ENCODE results near the gene CDK2AP2. TPM values are rescaled to one million over a fixed set of nuclear protein-coding genes. Genes with fewer than 3 reads are reported as not detected.
A peak's percentile ranks its signal among the peaks of the same experiment; 100 is the strongest.

CDK2AP2 gene
- total RNA-seq, 2 donors from 2014 or later, result 33.8 to 45.6 TPM

- ATAC-seq, result peak; percentile 15
These were observed 2.9 kb downstream of the CDK2AP2 start, which contains the start of gene PITPNM1 for GRCh38 chr11:67504950-67505581. Gene PITPNM1 (minus strand): TSS chr11:67505363. CDS start chr11:67504180, 1,183 bp downstream.

GRCh38 chr11:67504005-67504949 lies 3.7 kb downstream of the CDK2AP2 start:
- H3K4me1 Mint-ChIP-seq, result peaks cover 52% of the 10 kb centered on the region
- H3K27ac Mint-ChIP-seq, result peak overlapping the region; percentile 97
- no peaks in the 10 kb centered on the region for H3K9me3 ChIP-seq (ENCODE audit: control insufficient read depth, low read length, poor library complexity, severe bottlenecking)
- DNase-seq (peak in 2 of 3 donors; percentile 52 to 57), ATAC-seq (no peak)
- peak overlapping the region; percentile 94 for H3K4me3 Mint-ChIP-seq
- no peaks in the 10 kb centered on the region for H3K27me3 Mint-ChIP-seq
- H3K36me3 Mint-ChIP-seq (ENCODE audit: low read depth), result no peaks in the 10 kb centered on the region

More at GRCh38 chr11:67504950-67505581, 2.9 kb downstream of the CDK2AP2 start, which contains the start of gene PITPNM1:
- DNase-seq, result peak; percentile 57 to 70 (median 62)
- no peaks in the 10 kb centered on the region for H3K27me3 Mint-ChIP-seq
- H3K36me3 Mint-ChIP-seq (ENCODE audit: low read depth), result no peaks in the 10 kb centered on the region
- peaks cover 50% of the 10 kb centered on the region for H3K4me1 Mint-ChIP-seq
- H3K4me3 Mint-ChIP-seq, result peak within 1 kb of the TSS; percentile 94
- H3K27ac Mint-ChIP-seq, result peak within 1 kb of the TSS; percentile 97
- no peaks in the 10 kb centered on the region for H3K9me3 ChIP-seq (ENCODE audit: control insufficient read depth, low read length, poor library complexity, severe bottlenecking)

- peak overlapping the region; percentile 88 for H3K4me3 Mint-ChIP-seq
- no peaks in the 10 kb centered on the region for H3K36me3 Mint-ChIP-seq (ENCODE audit: low read depth)
- H3K4me1 Mint-ChIP-seq, result peaks cover 45% of the 10 kb centered on the region
- ATAC-seq, result no peak
- H3K27me3 Mint-ChIP-seq, result no peaks in the 10 kb centered on the region
- no peak for DNase-seq
- H3K27ac Mint-ChIP-seq, result peak overlapping the region; percentile 89
- H3K9me3 ChIP-seq (ENCODE audit: control insufficient read depth, low read length, poor library complexity, severe bottlenecking), result no peaks in the 10 kb centered on the region
These were observed 4.6 kb downstream of the CDK2AP2 start for GRCh38 chr11:67503119-67504004.

- Mint-ChIP-seq H3K4me3 (peak overlapping the region; percentile 88), H3K27me3 (no peaks in the 10 kb centered on the region), H3K4me1 (peaks cover 45% of the 10 kb centered on the region), H3K27ac (peak overlapping the region; percentile 89), H3K36me3 (ENCODE audit: low read depth) (no peaks in the 10 kb centered on the region)
- H3K9me3 ChIP-seq (ENCODE audit: control insufficient read depth, low read length, poor library complexity, severe bottlenecking), result no peaks in the 10 kb centered on the region
- DNase-seq (no peak), ATAC-seq (no peak)
These were observed 5.5 kb downstream of the CDK2AP2 start for GRCh38 chr11:67502328-67502979.

- no peaks in the 10 kb centered on the region for H3K9me3 ChIP-seq (ENCODE audit: control insufficient read depth, low read length, poor library complexity, severe bottlenecking)
- Mint-ChIP-seq H3K27me3 (no peaks in the 10 kb centered on the region), H3K4me1 (peaks cover 41% of the 10 kb centered on the region), H3K36me3 (ENCODE audit: low read depth) (no peaks in the 10 kb centered on the region), H3K27ac (peak overlapping the region; percentile 84), H3K4me3 (no peak overlapping the region)
- no peak for DNase-seq
- ATAC-seq, result no peak
These were observed 6.1 kb downstream of the CDK2AP2 start for GRCh38 chr11:67501854-67502253.

- Mint-ChIP-seq H3K36me3 (ENCODE audit: low read depth) (no peaks in the 10 kb centered on the region), H3K27ac (peak overlapping the region; percentile 84), H3K4me3 (no peak overlapping the region), H3K4me1 (peaks cover 36% of the 10 kb centered on the region), H3K27me3 (no peaks in the 10 kb centered on the region)
- ATAC-seq, result no peak
- DNase-seq, result no peak
- H3K9me3 ChIP-seq (ENCODE audit: control insufficient read depth, low read length, poor library complexity, severe bottlenecking), result no peaks in the 10 kb centered on the region
These were observed 6.9 kb downstream of the CDK2AP2 start for GRCh38 chr11:67500831-67501715.

GRCh38 chr11:67500484-67500821 lies 7.5 kb downstream of the CDK2AP2 start:
- no peak overlapping the region for H3K4me3 Mint-ChIP-seq
- no peak overlapping the region for H3K27ac Mint-ChIP-seq
- H3K27me3 Mint-ChIP-seq, result no peaks in the 10 kb centered on the region
- DNase-seq (no peak), ATAC-seq (no peak)
- H3K4me1 Mint-ChIP-seq, result peaks cover 32% of the 10 kb centered on the region
- H3K36me3 Mint-ChIP-seq (ENCODE audit: low read depth), result no peaks in the 10 kb centered on the region
- H3K9me3 ChIP-seq (ENCODE audit: control insufficient read depth, low read length, poor library complexity, severe bottlenecking), result no peaks in the 10 kb centered on the region

- DNase-seq (no peak), ATAC-seq (no peak)
- no peak overlapping the region for H3K27ac Mint-ChIP-seq
- H3K9me3 ChIP-seq (ENCODE audit: control insufficient read depth, low read length, poor library complexity, severe bottlenecking), result no peaks in the 10 kb centered on the region
- no peaks in the 10 kb centered on the region for H3K36me3 Mint-ChIP-seq (ENCODE audit: low read depth)
- peaks cover 30% of the 10 kb centered on the region for H3K4me1 Mint-ChIP-seq
- no peak overlapping the region for H3K4me3 Mint-ChIP-seq
- no peaks in the 10 kb centered on the region for H3K27me3 Mint-ChIP-seq
These were observed 8.0 kb downstream of the CDK2AP2 start for GRCh38 chr11:67499808-67500483.

- no peak for DNase-seq
- Mint-ChIP-seq H3K4me1 (peaks cover 25% of the 10 kb centered on the region), H3K27ac (no peak overlapping the region), H3K4me3 (no peak overlapping the region), H3K27me3 (no peaks in the 10 kb centered on the region), H3K36me3 (ENCODE audit: low read depth) (no peaks in the 10 kb centered on the region)
- H3K9me3 ChIP-seq (ENCODE audit: control insufficient read depth, low read length, poor library complexity, severe bottlenecking), result no peaks in the 10 kb centered on the region
- no peak for ATAC-seq
These were observed 9.4 kb downstream of the CDK2AP2 start for GRCh38 chr11:67498544-67498972.

GRCh38 chr11:67497656-67498291 lies 10.2 kb downstream of the CDK2AP2 start:
- no peak overlapping the region for H3K27ac Mint-ChIP-seq
- no peaks in the 10 kb centered on the region for H3K9me3 ChIP-seq (ENCODE audit: control insufficient read depth, low read length, poor library complexity, severe bottlenecking)
- no peak overlapping the region for H3K4me3 Mint-ChIP-seq
- no peak for DNase-seq
- no peak for ATAC-seq
- no peaks in the 10 kb centered on the region for H3K36me3 Mint-ChIP-seq (ENCODE audit: low read depth)
- H3K4me1 Mint-ChIP-seq, result peaks cover 22% of the 10 kb centered on the region
- H3K27me3 Mint-ChIP-seq, result no peaks in the 10 kb centered on the region

GRCh38 chr11:67496113-67496512 lies 11.8 kb downstream of the CDK2AP2 start:
- no peaks in the 10 kb centered on the region for H3K27me3 Mint-ChIP-seq
- ATAC-seq, result no peak
- no peak overlapping the region for H3K27ac Mint-ChIP-seq

More at GRCh38 chr11:67496113-67496512, 11.8 kb downstream of the CDK2AP2 start:
- H3K9me3 ChIP-seq (ENCODE audit: control insufficient read depth, low read length, poor library complexity, severe bottlenecking), result no peaks in the 10 kb centered on the region
- no peak overlapping the region for H3K4me3 Mint-ChIP-seq
- H3K4me1 Mint-ChIP-seq, result peaks cover 19% of the 10 kb centered on the region
- no peak for DNase-seq
- no peaks in the 10 kb centered on the region for H3K36me3 Mint-ChIP-seq (ENCODE audit: low read depth)
